Measurements from ENCODE around the gene AFP. TPM values are rescaled to one million over a fixed set of nuclear protein-coding genes. Genes with fewer than 3 reads are reported as not detected.

Gene AFP
- total and polyA plus RNA-seq, 9 of the 15 experiments (the other 6 are each of a cell fraction or from before 2014, with no cell fraction given), result 0.47 to 6.2 (median 3.0) TPM

DNA sequence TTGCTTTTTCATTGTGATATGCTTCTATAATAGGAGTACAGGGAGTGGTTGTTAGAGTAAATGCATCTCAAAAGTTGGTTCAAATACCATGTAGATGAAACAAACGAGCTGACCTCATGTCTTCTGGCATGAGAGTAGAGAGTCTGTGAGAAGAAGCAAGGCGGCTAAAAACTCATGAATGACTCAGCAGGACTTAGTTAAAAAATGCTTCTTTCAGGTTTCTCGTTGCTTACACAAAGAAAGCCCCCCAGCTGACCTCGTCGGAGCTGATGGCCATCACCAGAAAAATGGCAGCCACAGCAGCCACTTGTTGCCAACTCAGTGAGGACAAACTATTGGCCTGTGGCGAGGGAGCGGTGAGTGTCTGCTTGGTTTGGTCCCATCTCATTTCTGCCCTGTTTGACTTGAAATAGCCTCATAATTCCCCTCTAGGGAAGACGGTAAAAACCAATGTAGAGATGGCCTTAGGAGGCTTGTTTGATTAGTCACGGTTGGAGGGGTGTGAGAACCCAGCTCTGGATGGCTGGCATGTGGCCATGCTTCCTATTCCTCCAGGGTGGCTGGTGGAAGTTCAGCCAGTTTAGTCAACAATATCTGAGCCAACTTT is 14.5 kb downstream of the AFP start (continued):
- TF ChIP-seq NFE2 (IDR thresholded peaks at IDR 0.05; ENCODE audit: low read depth), result peak; percentile 88
- peak; percentile 8; the same call in 1 of the 2 replicates for TF ChIP-seq JUND (IDR thresholded peaks at IDR 0.05; ENCODE audit: borderline replicate concordance, low read depth, low read length)
- peak; percentile 45; the same call in 1 of the 3 replicates for TF ChIP-seq JUND (tag; IDR thresholded peaks at IDR 0.05; ENCODE audit: borderline replicate concordance, low read depth, low read length)
- TF ChIP-seq ZNF707 (CRISPR knock-in tag; conservative IDR thresholded peaks at IDR 0.05), result no peak
- peak; percentile 41; the same call in 1 of the 2 replicates for TF ChIP-seq ARID1B (IDR thresholded peaks at IDR 0.05)
- no peak for TF ChIP-seq SMARCC2 (IDR thresholded peaks at IDR 0.05; ENCODE audit: low read depth)
- TF ChIP-seq MTA2 (IDR thresholded peaks at IDR 0.05; ENCODE audit: low read depth), result no peak
- TF ChIP-seq ZNF740 (CRISPR knock-in tag; IDR thresholded peaks at IDR 0.05), result no peak
- TF ChIP-seq ZNF740 (tag; IDR thresholded peaks at IDR 0.05), result 0 out of 4 replicates have a peak, but pooled peaks of 1 of the 2 experiments have one; percentile 30
- TF ChIP-seq TAF9B (IDR thresholded peaks at IDR 0.05; ENCODE audit: partially characterized antibody), result peak; percentile 32
- TF ChIP-seq, protein P1, sequence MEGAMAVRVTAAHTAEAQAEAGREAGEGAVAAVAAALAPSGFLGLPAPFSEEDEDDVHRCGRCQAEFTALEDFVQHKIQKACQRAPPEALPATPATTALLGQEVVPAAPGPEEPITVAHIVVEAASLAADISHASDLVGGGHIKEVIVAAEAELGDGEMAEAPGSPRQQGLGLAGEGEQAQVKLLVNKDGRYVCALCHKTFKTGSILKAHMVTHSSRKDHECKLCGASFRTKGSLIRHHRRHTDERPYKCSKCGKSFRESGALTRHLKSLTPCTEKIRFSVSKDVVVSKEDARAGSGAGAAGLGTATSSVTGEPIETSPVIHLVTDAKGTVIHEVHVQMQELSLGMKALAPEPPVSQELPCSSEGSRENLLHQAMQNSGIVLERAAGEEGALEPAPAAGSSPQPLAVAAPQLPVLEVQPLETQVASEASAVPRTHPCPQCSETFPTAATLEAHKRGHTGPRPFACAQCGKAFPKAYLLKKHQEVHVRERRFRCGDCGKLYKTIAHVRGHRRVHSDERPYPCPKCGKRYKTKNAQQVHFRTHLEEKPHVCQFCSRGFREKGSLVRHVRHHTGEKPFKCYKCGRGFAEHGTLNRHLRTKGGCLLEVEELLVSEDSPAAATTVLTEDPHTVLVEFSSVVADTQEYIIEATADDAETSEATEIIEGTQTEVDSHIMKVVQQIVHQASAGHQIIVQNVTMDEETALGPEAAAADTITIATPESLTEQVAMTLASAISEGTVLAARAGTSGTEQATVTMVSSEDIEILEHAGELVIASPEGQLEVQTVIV (CRISPR knock-in tag; IDR thresholded peaks at IDR 0.05; ENCODE audit: borderline replicate concordance), result no peak
- TF ChIP-seq SMAD4 (CRISPR knock-in tag; conservative IDR thresholded peaks at IDR 0.05), result peak; percentile 53; the same call in 1 of the 2 replicates
- no peak for TF ChIP-seq TCF7L2 (IDR thresholded peaks at IDR 0.05; ENCODE audit: low read depth, low read length)
- no peak for TF ChIP-seq HDGF (IDR thresholded peaks at IDR 0.05)
- TF ChIP-seq CREB3 (tag; conservative IDR thresholded peaks at IDR 0.05; ENCODE audit: low read depth), result 0 out of 2 replicates have a peak, but pooled peaks have one; percentile 48
- no peak for TF ChIP-seq GABPB2 (CRISPR knock-in tag; conservative IDR thresholded peaks at IDR 0.05)
- peak; percentile 55 for TF ChIP-seq DPF2 (IDR thresholded peaks at IDR 0.05)
- TF ChIP-seq GTF3C2 (IDR thresholded peaks at IDR 0.05; ENCODE audit: borderline replicate concordance, extremely low read depth, insufficient read length), result no peak
- TF ChIP-seq NFRKB (IDR thresholded peaks at IDR 0.05; ENCODE audit: low read depth), result peak; percentile 59; the same call in 1 of the 2 replicates
- no peak for TF ChIP-seq MEF2A (IDR thresholded peaks at IDR 0.05; ENCODE audit: control insufficient read depth, low read depth, low read length)
